H1 (cell line): Measurements from ENCODE around the gene TCF19. TPM values are rescaled to one million over a fixed set of nuclear protein-coding genes. Genes with fewer than 3 reads are reported as not detected.

Experiments
- CTCF ChIA-PET: fragments of 300-600 bp; sonication (Branson Sonifier 250); formaldehyde crosslinking; loops from one replicate; lab custom pipeline; 2021; ENCODE audit not compliant: partially characterized antibody; lab: Charles Lee
- POLR2A ChIA-PET: fragments of 300-600 bp; sonication (Branson Sonifier 250); formaldehyde crosslinking; loops from one replicate; lab custom pipeline; 2021; ENCODE audit warnings: inconsistent platforms; ENCODE audit not compliant: partially characterized antibody; lab: Charles Lee
- DNase-seq, 2 experiments: peaks; one replicate each; pipeline versions ENCODE4 v3.0.0 to v3.0.0-alpha.2; 2010 to 2022; ENCODE audit warnings: low spot score in 2 of 2, low read depth in 1 of 2, mixed read lengths in 1 of 2
- FAIRE-seq: peaks from 2 replicates; lab custom pipeline; 2011; peaks lifted over from hg19 to GRCh38; lab: Jason Lieb, UNC
- H2AFZ ChIP-seq: 2 replicates; pipeline ENCODE4 v1.8.1; 2012; ENCODE audit warnings: low read length, inconsistent platforms
- H2AK5ac ChIP-seq: 2 replicates; pipeline ENCODE4 v1.6.1; 2013; ENCODE audit warnings: low read depth, low read length
- H2BK120ac ChIP-seq: replicated peaks from 2 replicates; pipeline ENCODE3; 2013; ENCODE audit warnings: low read depth, low read length, inconsistent platforms
- H2BK12ac ChIP-seq: 2 replicates; pipeline ENCODE4 v1.6.1; 2013; ENCODE audit warnings: low read depth, low read length
- H2BK15ac ChIP-seq: 2 replicates; pipeline ENCODE4 v1.6.1; 2013; ENCODE audit warnings: low read length
- H2BK20ac ChIP-seq: 2 replicates; pipeline ENCODE4 v1.6.1; 2013; ENCODE audit warnings: low read length
- H2BK5ac ChIP-seq: 2 replicates; pipeline ENCODE4 v1.6.1; 2013; ENCODE audit warnings: low read depth, low read length
- H3K14ac ChIP-seq: 2 replicates; pipeline ENCODE4 v1.6.1; 2013; ENCODE audit warnings: inconsistent platforms; ENCODE audit not compliant: insufficient read length
- H3K18ac ChIP-seq: 2 replicates; pipeline ENCODE4 v1.6.1; 2013; ENCODE audit warnings: low read length; ENCODE audit errors: extremely low read depth
- H3K23ac ChIP-seq: 2 replicates; pipeline ENCODE4 v1.6.1; 2013; ENCODE audit warnings: inconsistent platforms; ENCODE audit not compliant: insufficient read length
- H3K23me2 ChIP-seq: 2 replicates; pipeline ENCODE4 v1.6.1; 2013; ENCODE audit warnings: low read depth, low read length
- H3K27ac ChIP-seq: 2 replicates; pipeline ENCODE4 v1.6.1; 2011; ENCODE audit warnings: low read depth, low read length, inconsistent platforms
- H3K27me3 ChIP-seq, 4 experiments: replicated peaks in 1 of 4; 1 replicate in 1 of 4; 2 replicates in 3 of 4; pipeline versions ENCODE4 v1.6.1 to v1.8.1; 2011 to 2013; ENCODE audit warnings: low read length in 3 of 4, mild to moderate bottlenecking in 3 of 4, inconsistent platforms in 2 of 4, mixed read lengths in 2 of 4, moderate library complexity in 1 of 4; ENCODE audit not compliant: control insufficient read depth in 3 of 4, insufficient read depth in 3 of 4; ENCODE audit errors: extremely low read depth in 1 of 4
- H3K36me3 ChIP-seq, 4 experiments: 2 replicates each; pipeline versions ENCODE4 v1.6.1 to v1.8.1; 2011 to 2013; ENCODE audit warnings: mild to moderate bottlenecking in 4 of 4, low read length in 3 of 4, moderate library complexity in 2 of 4, control low read depth in 1 of 4, inconsistent platforms in 1 of 4; ENCODE audit not compliant: insufficient read depth in 4 of 4, control insufficient read depth in 2 of 4
- H3K4ac ChIP-seq: replicated peaks from 2 replicates; pipeline ENCODE3; 2013; ENCODE audit warnings: low read length, low read depth, mixed read lengths, inconsistent platforms; ENCODE audit not compliant: insufficient read length
- H3K4me1 ChIP-seq, 4 experiments: replicated peaks in 1 of 4; 1 replicate in 1 of 4; 2 replicates in 3 of 4; pipeline versions ENCODE4 v1.6.1 to v1.8.1; 2011 to 2013; ENCODE audit warnings: low read length in 3 of 4, inconsistent platforms in 2 of 4, mixed read lengths in 1 of 4; ENCODE audit not compliant: insufficient read depth in 4 of 4, control insufficient read depth in 3 of 4
- H3K4me2 ChIP-seq, 2 experiments: 2 replicates each; pipeline versions ENCODE4 v1.6.1 to v1.8.1; 2011 to 2013; ENCODE audit warnings: low read depth in 2 of 2, low read length in 2 of 2, control low read depth in 1 of 2, inconsistent platforms in 1 of 2, mild to moderate bottlenecking in 1 of 2; ENCODE audit not compliant: insufficient read depth in 1 of 2
- H3K4me3 ChIP-seq, 4 experiments: fragments of 200-600, 300-600 bp in 1 of 4; sonication (generic), shearing (Covaris generic), sonication (Bioruptor Twin) in 1 of 4; 2 replicates each; pipeline versions ENCODE4 v1.5.1 to v1.8.1; 2011 to 2016; ENCODE audit warnings: low read length in 4 of 4, low read depth in 3 of 4, control low read depth in 2 of 4, inconsistent platforms in 2 of 4, mild to moderate bottlenecking in 2 of 4, mixed read lengths in 1 of 4, moderate library complexity in 1 of 4; ENCODE audit not compliant: insufficient read depth in 2 of 4; ENCODE audit errors: extremely low read depth in 1 of 4
- H3K56ac ChIP-seq: replicated peaks from 2 replicates; pipeline ENCODE3; 2013; ENCODE audit warnings: low read depth, mild to moderate bottlenecking, mixed read lengths, low read length, inconsistent platforms; ENCODE audit not compliant: insufficient read length
- H3K79me1 ChIP-seq: 2 replicates; pipeline ENCODE4 v1.6.1; 2013; ENCODE audit warnings: low read depth, low read length, control low read depth
- H3K79me2 ChIP-seq, 2 experiments: 2 replicates each; pipeline versions ENCODE4 v1.6.1 to v1.8.1; 2012 to 2013; ENCODE audit warnings: low read length in 2 of 2, mild to moderate bottlenecking in 2 of 2, inconsistent platforms in 1 of 2; ENCODE audit not compliant: insufficient read depth in 2 of 2, control insufficient read depth in 1 of 2
- H3K9ac ChIP-seq, 4 experiments: replicated peaks in 1 of 4; 1 replicate in 1 of 4; 2 replicates in 3 of 4; pipeline versions ENCODE4 v1.6.1 to v1.8.1; 2011 to 2013; ENCODE audit warnings: low read depth in 3 of 4, low read length in 3 of 4, control low read depth in 2 of 4, mild to moderate bottlenecking in 2 of 4, moderate library complexity in 2 of 4, inconsistent platforms in 1 of 4; ENCODE audit errors: extremely low read depth in 1 of 4
- H3K9me3 ChIP-seq, 2 experiments: 2 replicates each; pipeline versions ENCODE4 v1.6.1 to v1.8.1; 2012 to 2013; ENCODE audit warnings: mild to moderate bottlenecking in 2 of 2, moderate library complexity in 2 of 2, control low read depth in 1 of 2, inconsistent platforms in 1 of 2, low read depth in 1 of 2, low read length in 1 of 2, mixed read lengths in 1 of 2; ENCODE audit not compliant: insufficient read depth in 2 of 2
- H4K20me1 ChIP-seq, 2 experiments: replicated peaks in 1 of 2; 2 replicates each; pipeline versions ENCODE3 to v1.8.1; 2011 to 2013; ENCODE audit warnings: inconsistent platforms in 2 of 2, low read length in 2 of 2, mild to moderate bottlenecking in 1 of 2; ENCODE audit not compliant: insufficient read depth in 2 of 2, control insufficient read depth in 1 of 2
- H4K5ac ChIP-seq: 2 replicates; pipeline ENCODE4 v1.6.1; 2013; ENCODE audit warnings: low read length, low read depth, mixed read lengths, inconsistent platforms; ENCODE audit not compliant: insufficient read length
- H4K8ac ChIP-seq: 2 replicates; pipeline ENCODE4 v1.8.0; 2013; ENCODE audit warnings: mild to moderate bottlenecking, moderate library complexity, low read length, inconsistent platforms; ENCODE audit not compliant: insufficient read depth; ENCODE audit errors: extremely low read depth
- H4K91ac ChIP-seq: replicated peaks from 2 replicates; pipeline ENCODE3; 2013; ENCODE audit warnings: low read length, mixed read lengths, inconsistent platforms; ENCODE audit not compliant: insufficient read length
- BCL11A ChIP-seq, 2 experiments: IDR thresholded peaks; one replicate each; pipeline ENCODE4 v1.6.1; 2011; ENCODE audit warnings: low read depth in 2 of 2, low read length in 2 of 2, mild to moderate bottlenecking in 2 of 2
- PHF8 ChIP-seq: fragments of 200-600 bp; sonication (generic); conservative IDR thresholded peaks from 2 replicates; pipeline ENCODE4 v1.7.1; 2012; ENCODE audit warnings: low read depth, mild to moderate bottlenecking, inconsistent platforms, low read length, moderate library complexity
- POLR2A ChIP-seq, 2 experiments: IDR thresholded peaks; 1 replicate in 1 of 2; 2 replicates in 1 of 2; pipeline ENCODE4 v1.6.1; 2011; ENCODE audit warnings: low read depth in 2 of 2, low read length in 2 of 2, mild to moderate bottlenecking in 2 of 2; ENCODE audit errors: control extremely low read depth in 1 of 2
- WGBS, 2 experiments: shearing (Covaris generic) in 1 of 2; methylation state at CpG; one replicate each; pipeline versions ENCODE4 v1.1.6 to v1.1.7; 2013 to 2015; ENCODE audit warnings: low lambda C conversion rate in 2 of 2, mixed read lengths in 2 of 2, inconsistent platforms in 1 of 2, low coverage in 1 of 2, missing lambda C conversion rate in 1 of 2; ENCODE audit not compliant: insufficient replicate concordance in 2 of 2, insufficient coverage in 1 of 2, insufficient read length in 1 of 2; ENCODE audit errors: extremely low coverage in 1 of 2, missing lambda C conversion rate in 1 of 2; 5-methylcytosine and 5-hydroxymethylcytosine counted together
- polyA plus RNA-seq, 7 experiments: library from polyadenylated mRNA; depleted of rRNA in 3 of 7; stranded (reverse) in 5 of 7; unstranded in 2 of 7; fragments of >200 nt in 5 of 7; fragments of 200-250 nt in 2 of 7; gene quantifications; 1 replicate in 5 of 7; 2 replicates in 1 of 7; 4 replicates in 1 of 7; pipeline versions ENCODE4 v1.2.1 to v1.2.3, GENCODE V29; 2011 to 2013; ENCODE audit warnings: missing spikeins in 2 of 7, mixed read lengths in 2 of 7
- total RNA-seq: library from RNA; stranded (reverse); fragmentation: NEBNext Ultra II Directional; extraction: Animal tissue kit (Norgen Biotek cat#: 25700); gene quantifications from 2 replicates; pipeline ENCODE4 v1.2.1, GENCODE V29; 2021

TCF19 gene
- total and polyA plus RNA-seq, 2 of the 8 experiments (the other 6 are each of a cell fraction or from before 2014, with no cell fraction given) = 7.2 to 11.0 TPM

GRCh38 chr6:31169123-31169857, 10.9 kb downstream of the TCF19 start:
- no peak for FAIRE-seq
- no peak overlapping the region for H2BK20ac ChIP-seq
- H3K18ac ChIP-seq = peak overlapping the region; percentile 95
- peak overlapping the region; percentile 82 to 83 for H3K4me2 ChIP-seq
- peak overlapping the region; percentile 34 for H4K5ac ChIP-seq
- H2BK5ac ChIP-seq = peak overlapping the region; percentile 89
- 0 out of 2 replicates have a peak overlapping the region, but pooled peaks have one; percentile 30 for H2BK12ac ChIP-seq
- H4K91ac ChIP-seq = peak overlapping the region; percentile 69
- H3K23me2 ChIP-seq = peaks cover 13% of the 10 kb centered on the region
- no peak for DNase-seq
- H3K23ac ChIP-seq = no peak overlapping the region
- peak overlapping the region; percentile 90 for H3K14ac ChIP-seq
- no peak for TF ChIP-seq BCL11A (IDR thresholded peaks at IDR 0.05; ENCODE audit: low read depth in 2 of 2, low read length in 2 of 2)
- 0 out of 2 replicates have a peak, but pooled peaks have one; percentile 14 for TF ChIP-seq PHF8
- TF ChIP-seq POLR2A (IDR thresholded peaks at IDR 0.05; ENCODE audit: control extremely low read depth in 1 of 2, low read depth in 2 of 2, low read length in 2 of 2) = peak in 1 of 2 experiments; percentile 33; a peak in 2 of 3 replicates
- TF ChIP-seq, all 59 proteins: peak for 2
- H3K56ac ChIP-seq = peak overlapping the region; percentile 27
- H3K4me3 ChIP-seq = peak overlapping the region; percentile 70 to 92 (median 80)
- peaks cover 8% of the 10 kb centered on the region for H3K79me1 ChIP-seq
- H2BK15ac ChIP-seq = no peak overlapping the region
- H3K4ac ChIP-seq = no peak overlapping the region
- H3K36me3 ChIP-seq = peaks cover 9 to 17% (median 13%) of the 10 kb centered on the region in 4 experiments
- H4K20me1 ChIP-seq = peaks cover 7 to 22% of the 10 kb centered on the region in 2 experiments
- ChIA-PET POLR2A (interaction anchor here (0.5 to 68.5 kb wide), 11 partner anchors 1 to 1160 kb away, joined by 3 to 2251 read pairs (median 3); partner anchors contain the start of genes CCHCR1, CDSN, GTF2H4 and POU5F1), CTCF (interaction anchor here (0.6 to 5.9 kb wide), 13 partner anchors 8 to 99 kb away, joined by 3 to 56 read pairs (median 4); partner anchors contain the start of genes CCHCR1 and TCF19)
- peak overlapping the region; percentile 77; the same call in 1 of the 2 replicates for H3K27ac ChIP-seq
- no peak overlapping the region; the same call in 1 of the 2 replicates for H4K8ac ChIP-seq
- 4% methylated on average over 10 of the region's 10 CpGs; no CpG with 5 or more reads in 1 of the 2 experiments for WGBS, 2 experiments
- H3K9me3 ChIP-seq = no peaks in the 10 kb centered on the region
- H3K79me2 ChIP-seq = peaks cover 23 to 66% of the 10 kb centered on the region in 2 experiments
- no peaks in the 10 kb centered on the region for H3K27me3 ChIP-seq
- no peak overlapping the region for H2AFZ ChIP-seq
- H3K9ac ChIP-seq = peak overlapping the region; percentile 72 to 80 (median 78)
- no peak overlapping the region for H2AK5ac ChIP-seq
- peaks cover 19 to 36% (median 27%) of the 10 kb centered on the region in 4 experiments for H3K4me1 ChIP-seq
- H2BK120ac ChIP-seq = peak overlapping the region; percentile 35
